ENCODE results near the gene FAM13B.

FAM13B gene

GRCh38 chr5:138024117-138024516 lies 8.8 kb downstream of the FAM13B start:
- no peak overlapping the region for H3K27ac ChIP-seq (ENCODE audit: insufficient read depth, low read depth, low read length, poor library complexity, severe bottlenecking)
- no peak overlapping the region for H3K4me3 ChIP-seq (ENCODE audit: insufficient read depth, low read depth, low read length)
- no peaks in the 10 kb centered on the region for H3K9me3 ChIP-seq (ENCODE audit: control insufficient read depth, low read length)
- H3K4me1 ChIP-seq (ENCODE audit: control insufficient read depth, insufficient read depth, low read length): no peaks in the 10 kb centered on the region
- H3K27me3 ChIP-seq (ENCODE audit: control insufficient read depth, insufficient read depth, low read length, poor library complexity, severe bottlenecking): no peaks in the 10 kb centered on the region
- H3K36me3 ChIP-seq (ENCODE audit: control insufficient read depth, insufficient read depth, low read length): no peaks in the 10 kb centered on the region

- WGBS, 2 experiments: 94 to 97% methylated on average over 3 of the region's 3 CpGs
- H3K36me3 ChIP-seq (ENCODE audit: control insufficient read depth, insufficient read depth, low read length): peaks cover 7% of the 10 kb centered on the region
- no peaks in the 10 kb centered on the region for H3K27me3 ChIP-seq (ENCODE audit: control insufficient read depth, insufficient read depth, low read length, poor library complexity, severe bottlenecking)
- no peaks in the 10 kb centered on the region for H3K4me1 ChIP-seq (ENCODE audit: control insufficient read depth, insufficient read depth, low read length)
- no peaks in the 10 kb centered on the region for H3K9me3 ChIP-seq (ENCODE audit: control insufficient read depth, low read length)
- no peak overlapping the region for H3K4me3 ChIP-seq (ENCODE audit: insufficient read depth, low read depth, low read length)
- H3K27ac ChIP-seq (ENCODE audit: insufficient read depth, low read depth, low read length, poor library complexity, severe bottlenecking): no peak overlapping the region
These were observed 10.0 kb downstream of the FAM13B start for GRCh38 chr5:138022912-138023311.

GRCh38 chr5:138021771-138022170 lies 11.1 kb downstream of the FAM13B start:
- 0 to 20% methylated on average over 1 of the region's 1 CpG for WGBS, 2 experiments
- H3K36me3 ChIP-seq (ENCODE audit: control insufficient read depth, insufficient read depth, low read length): peaks cover 8% of the 10 kb centered on the region
- H3K4me1 ChIP-seq (ENCODE audit: control insufficient read depth, insufficient read depth, low read length): no peaks in the 10 kb centered on the region
- no peaks in the 10 kb centered on the region for H3K27me3 ChIP-seq (ENCODE audit: control insufficient read depth, insufficient read depth, low read length, poor library complexity, severe bottlenecking)
- no peak overlapping the region for H3K27ac ChIP-seq (ENCODE audit: insufficient read depth, low read depth, low read length, poor library complexity, severe bottlenecking)
- no peaks in the 10 kb centered on the region for H3K9me3 ChIP-seq (ENCODE audit: control insufficient read depth, low read length)
- H3K4me3 ChIP-seq (ENCODE audit: insufficient read depth, low read depth, low read length): no peak overlapping the region

GRCh38 chr5:138018849-138019248 lies 14.0 kb downstream of the FAM13B start:
- no peaks in the 10 kb centered on the region for H3K4me1 ChIP-seq (ENCODE audit: control insufficient read depth, insufficient read depth, low read length)
- H3K36me3 ChIP-seq (ENCODE audit: control insufficient read depth, insufficient read depth, low read length): peaks cover 12% of the 10 kb centered on the region
- H3K27me3 ChIP-seq (ENCODE audit: control insufficient read depth, insufficient read depth, low read length, poor library complexity, severe bottlenecking): no peaks in the 10 kb centered on the region
- H3K27ac ChIP-seq (ENCODE audit: insufficient read depth, low read depth, low read length, poor library complexity, severe bottlenecking): peak overlapping the region; percentile 5
- H3K9me3 ChIP-seq (ENCODE audit: control insufficient read depth, low read length): no peaks in the 10 kb centered on the region
- 73 to 89% methylated on average over 3 of the region's 3 CpGs for WGBS, 2 experiments
- H3K4me3 ChIP-seq (ENCODE audit: insufficient read depth, low read depth, low read length): no peak overlapping the region

GRCh38 chr5:138015916-138016315 lies 17.0 kb downstream of the FAM13B start:
- H3K36me3 ChIP-seq (ENCODE audit: control insufficient read depth, insufficient read depth, low read length): peaks cover 17% of the 10 kb centered on the region
- H3K4me1 ChIP-seq (ENCODE audit: control insufficient read depth, insufficient read depth, low read length): no peaks in the 10 kb centered on the region
- no peak overlapping the region for H3K4me3 ChIP-seq (ENCODE audit: insufficient read depth, low read depth, low read length)
- no peaks in the 10 kb centered on the region for H3K27me3 ChIP-seq (ENCODE audit: control insufficient read depth, insufficient read depth, low read length, poor library complexity, severe bottlenecking)
- WGBS, 2 experiments: 93 to 99% methylated on average over 2 of the region's 2 CpGs
- H3K27ac ChIP-seq (ENCODE audit: insufficient read depth, low read depth, low read length, poor library complexity, severe bottlenecking): no peak overlapping the region
- no peaks in the 10 kb centered on the region for H3K9me3 ChIP-seq (ENCODE audit: control insufficient read depth, low read length)

GRCh38 chr5:138011991-138012390 lies 20.9 kb downstream of the FAM13B start:
- Histone ChIP-seq H3K4me1 (ENCODE audit: control insufficient read depth, insufficient read depth, low read length) (no peaks in the 10 kb centered on the region), H3K9me3 (ENCODE audit: control insufficient read depth, low read length) (no peaks in the 10 kb centered on the region), H3K27me3 (ENCODE audit: control insufficient read depth, insufficient read depth, low read length, poor library complexity, severe bottlenecking) (no peaks in the 10 kb centered on the region), H3K27ac (ENCODE audit: insufficient read depth, low read depth, low read length, poor library complexity, severe bottlenecking) (no peak overlapping the region), H3K36me3 (ENCODE audit: control insufficient read depth, insufficient read depth, low read length) (peaks cover 26% of the 10 kb centered on the region), H3K4me3 (ENCODE audit: insufficient read depth, low read depth, low read length) (no peak overlapping the region)

GRCh38 chr5:138000102-138000723 lies 32.7 kb downstream of the FAM13B start:
- H3K9me3 ChIP-seq (ENCODE audit: control insufficient read depth, low read length): no peaks in the 10 kb centered on the region
- 96% methylated on average over 6 of the region's 6 CpGs for WGBS, 2 experiments
- H3K36me3 ChIP-seq (ENCODE audit: control insufficient read depth, insufficient read depth, low read length): peaks cover 17% of the 10 kb centered on the region
- no peak overlapping the region for H3K27ac ChIP-seq (ENCODE audit: insufficient read depth, low read depth, low read length, poor library complexity, severe bottlenecking)
- no peaks in the 10 kb centered on the region for H3K27me3 ChIP-seq (ENCODE audit: control insufficient read depth, insufficient read depth, low read length, poor library complexity, severe bottlenecking)
- H3K4me3 ChIP-seq (ENCODE audit: insufficient read depth, low read depth, low read length): no peak overlapping the region
- H3K4me1 ChIP-seq (ENCODE audit: control insufficient read depth, insufficient read depth, low read length): no peaks in the 10 kb centered on the region

- H3K9me3 ChIP-seq (ENCODE audit: control insufficient read depth, low read length): no peaks in the 10 kb centered on the region
- H3K36me3 ChIP-seq (ENCODE audit: control insufficient read depth, insufficient read depth, low read length): peaks cover 6% of the 10 kb centered on the region
- no peak overlapping the region for H3K4me3 ChIP-seq (ENCODE audit: insufficient read depth, low read depth, low read length)
- 93 to 98% methylated on average over 1 of the region's 1 CpG for WGBS, 2 experiments
- no peaks in the 10 kb centered on the region for H3K27me3 ChIP-seq (ENCODE audit: control insufficient read depth, insufficient read depth, low read length, poor library complexity, severe bottlenecking)
- H3K4me1 ChIP-seq (ENCODE audit: control insufficient read depth, insufficient read depth, low read length): no peaks in the 10 kb centered on the region
- no peak overlapping the region for H3K27ac ChIP-seq (ENCODE audit: insufficient read depth, low read depth, low read length, poor library complexity, severe bottlenecking)
These were observed 35.1 kb downstream of the FAM13B start for GRCh38 chr5:137997726-137998213.

- Histone ChIP-seq H3K4me1 (ENCODE audit: control insufficient read depth, insufficient read depth, low read length) (no peaks in the 10 kb centered on the region), H3K4me3 (ENCODE audit: insufficient read depth, low read depth, low read length) (no peak overlapping the region), H3K36me3 (ENCODE audit: control insufficient read depth, insufficient read depth, low read length) (peaks cover 6% of the 10 kb centered on the region), H3K27me3 (ENCODE audit: control insufficient read depth, insufficient read depth, low read length, poor library complexity, severe bottlenecking) (no peaks in the 10 kb centered on the region), H3K27ac (ENCODE audit: insufficient read depth, low read depth, low read length, poor library complexity, severe bottlenecking) (no peak overlapping the region), H3K9me3 (ENCODE audit: control insufficient read depth, low read length) (no peaks in the 10 kb centered on the region)
- WGBS, 2 experiments: 90 to 96% methylated on average over 3 of the region's 3 CpGs
These were observed 37.1 kb downstream of the FAM13B start for GRCh38 chr5:137995749-137996128.

- Histone ChIP-seq H3K4me1 (ENCODE audit: control insufficient read depth, insufficient read depth, low read length) (no peaks in the 10 kb centered on the region), H3K27me3 (ENCODE audit: control insufficient read depth, insufficient read depth, low read length, poor library complexity, severe bottlenecking) (no peaks in the 10 kb centered on the region), H3K4me3 (ENCODE audit: insufficient read depth, low read depth, low read length) (no peak overlapping the region), H3K9me3 (ENCODE audit: control insufficient read depth, low read length) (no peaks in the 10 kb centered on the region), H3K36me3 (ENCODE audit: control insufficient read depth, insufficient read depth, low read length) (peaks cover 6% of the 10 kb centered on the region), H3K27ac (ENCODE audit: insufficient read depth, low read depth, low read length, poor library complexity, severe bottlenecking) (no peak overlapping the region)
- 83 to 88% methylated on average over 1 to 2 of the region's 2 CpGs for WGBS, 2 experiments
These were observed 37.7 kb downstream of the FAM13B start for GRCh38 chr5:137995077-137995748.

All from ectodermal cell (in vitro differentiated cells).